Umbilical cord (tissue), 2 donors: ENCODE results near the gene MTMR8. TPM values are rescaled to one million over a fixed set of nuclear protein-coding genes. Genes with fewer than 3 reads are reported as not detected.

Source experiments
- DNase-seq: peaks from one replicate; pipeline ENCODE4 v3.0.0-alpha.2; 2015; ENCODE audit warnings: low spot score
- total RNA-seq: library from RNA; depleted of rRNA; stranded (reverse); fragments of >200 nt; gene quantifications from one replicate; pipeline ENCODE4 v1.2.3, GENCODE V29; 2014; ENCODE audit warnings: low replicate concordance; ENCODE audit not compliant: insufficient read depth

MTMR8 gene
- total RNA-seq, 1 donor from 2014 or later: 2.6 TPM

GRCh38 chrX:64313624-64314023 lies 81.6 kb downstream of the MTMR8 start:
- DNase-seq: no peak

- no peak for DNase-seq
Measured at GRCh38 chrX:64306712-64307111, 88.5 kb downstream of the MTMR8 start.

- no peak for DNase-seq
Measured at GRCh38 chrX:64291123-64291522, 104.1 kb downstream of the MTMR8 start.

DNA sequence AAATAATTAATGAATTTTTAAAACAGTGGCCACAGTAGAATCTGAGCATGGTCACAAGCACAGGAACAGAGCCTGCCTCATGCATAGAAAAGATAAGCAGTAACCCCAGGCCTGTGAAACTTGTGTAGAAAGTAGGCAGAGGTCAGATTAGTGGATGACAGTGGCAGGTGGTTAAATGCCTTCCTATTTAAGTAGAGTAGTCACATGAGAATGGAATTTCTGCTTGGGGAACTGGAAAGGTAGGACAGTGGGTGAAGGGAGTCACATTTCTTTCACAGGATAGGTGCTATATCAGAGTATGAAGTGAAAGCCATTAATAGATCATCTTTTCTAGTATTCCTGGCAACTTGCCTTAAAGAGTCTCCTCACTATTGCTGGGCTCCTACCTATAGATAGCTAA lies 130.0 kb downstream of the MTMR8 start:
- no peak for DNase-seq

DNA sequence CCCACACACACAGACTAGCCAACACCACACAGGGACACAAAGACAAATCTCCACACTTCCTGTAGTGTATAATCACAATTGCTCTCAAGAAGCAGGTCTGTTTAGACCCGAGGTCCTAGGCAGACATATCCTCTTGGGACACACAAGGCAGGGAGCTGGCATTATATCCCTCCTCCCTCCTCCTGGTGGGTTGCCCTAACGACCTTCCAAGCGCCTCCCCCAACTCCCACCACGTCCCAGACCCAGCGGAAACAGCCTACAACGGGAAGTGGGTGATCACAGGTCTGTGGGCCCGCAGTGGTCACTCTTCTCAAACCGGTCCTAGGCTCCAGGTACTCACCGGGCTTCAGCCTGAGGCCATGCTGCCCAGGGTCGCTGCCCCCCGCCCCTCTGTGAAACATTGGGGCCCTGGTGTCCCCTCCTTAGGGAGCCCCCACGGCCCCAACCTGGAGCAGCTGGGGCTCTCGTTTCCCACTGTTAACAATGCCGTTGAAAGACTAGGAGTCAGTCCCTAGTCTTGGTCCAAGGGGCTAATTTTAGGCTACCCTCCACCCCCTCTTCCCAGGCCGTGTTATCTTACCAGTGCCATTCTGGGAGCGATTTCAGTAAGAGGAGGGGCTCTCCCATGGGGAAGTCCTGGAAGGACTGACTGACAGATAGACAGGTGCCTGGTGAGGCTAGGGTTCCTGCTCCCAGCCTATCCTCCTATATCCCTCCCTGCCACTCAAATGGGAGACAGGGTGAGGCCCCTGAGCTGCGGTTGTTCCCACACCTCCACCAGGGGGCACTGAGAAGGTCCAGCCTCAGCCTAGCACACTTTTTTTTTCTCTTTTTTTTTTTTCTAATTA lies 164.9 kb downstream of the MTMR8 start, which contains the start of gene ASB12:
Gene ASB12, minus strand, starts transcription at position 485 of the 848 bp plus-strand sequence. CDS start 4,957 bp downstream, outside the sequence.
- DNase-seq: no peak

DNA sequence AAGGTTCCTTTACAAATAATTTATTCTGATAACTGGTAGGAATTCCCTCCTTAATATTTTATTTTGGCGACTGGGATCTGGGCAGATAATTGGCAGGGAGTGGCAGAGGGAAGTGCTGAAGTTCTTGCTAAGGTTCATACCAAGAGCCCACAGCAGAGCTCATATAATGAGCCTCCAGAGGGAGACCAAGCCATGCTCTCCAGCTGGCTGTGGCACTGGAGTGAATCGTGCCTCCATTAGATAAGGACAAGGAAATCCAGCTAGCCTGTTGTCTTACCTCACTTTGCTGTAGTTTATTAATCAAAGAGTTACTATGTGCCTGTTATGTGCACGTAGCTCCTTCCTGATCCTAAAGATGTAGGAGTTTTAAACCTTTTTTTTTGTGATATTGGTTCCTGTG lies 166.1 kb downstream of the MTMR8 start:
- no peak for DNase-seq

Other genes starting within 250 kb of the MTMR8 start
- gene AMER1, start 189.7 kb downstream of the MTMR8 start, total RNA-seq: 3.4 TPM
- 1.9 TPM for gene ASB12, start 164.8 kb downstream of the MTMR8 start, total RNA-seq